ENCODE results near the gene DRC7. TPM values are rescaled to one million over a fixed set of nuclear protein-coding genes. Genes with fewer than 3 reads are reported as not detected.
A peak's percentile ranks its signal among the peaks of the same experiment; 100 is the strongest.

The DRC7 gene
- total RNA-seq, 2 donors from 2014 or later: not detected

- ATAC-seq (no peak), DNase-seq (no peak)
- intact Hi-C loops (cut with DNase I): no loop called here
Measured at GRCh38 chr16:57658130-57658877, 36.3 kb upstream of the DRC7 start.

DNA sequence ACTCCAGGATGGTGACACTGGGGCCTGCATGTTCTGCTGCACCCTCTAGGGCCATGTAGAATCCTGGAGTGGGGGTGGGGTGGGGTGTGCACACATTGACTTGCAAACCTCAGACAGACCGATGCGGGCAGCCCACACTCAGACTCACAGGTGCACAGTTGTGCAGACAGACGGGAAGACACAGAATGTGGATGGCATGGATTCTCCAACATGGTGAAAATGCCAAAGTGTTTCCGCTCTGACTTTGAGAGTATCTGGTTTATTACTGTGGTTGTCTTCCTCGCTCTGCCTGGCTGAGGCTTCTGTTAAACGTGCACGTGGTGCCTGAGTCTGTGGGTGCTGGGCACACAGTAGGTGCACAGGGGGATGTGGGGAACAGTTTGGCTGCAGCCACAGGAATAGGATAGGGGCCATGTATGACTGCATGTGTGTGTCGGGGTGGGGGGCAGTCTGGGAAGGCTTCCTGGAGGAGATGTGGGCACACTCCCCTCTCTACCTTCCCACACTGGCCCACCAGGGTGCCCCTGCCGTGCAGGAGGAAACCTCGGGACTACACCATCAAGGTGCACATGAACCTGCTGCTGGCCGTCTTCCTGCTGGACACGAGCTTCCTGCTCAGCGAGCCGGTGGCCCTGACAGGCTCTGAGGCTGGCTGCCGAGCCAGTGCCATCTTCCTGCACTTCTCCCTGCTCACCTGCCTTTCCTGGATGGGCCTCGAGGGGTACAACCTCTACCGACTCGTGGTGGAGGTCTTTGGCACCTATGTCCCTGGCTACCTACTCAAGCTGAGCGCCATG is 35.5 kb upstream of the DRC7 start:
- ATAC-seq: no peak
- intact Hi-C loops (cut with DNase I): no loop called here
- no peak for DNase-seq

DNA sequence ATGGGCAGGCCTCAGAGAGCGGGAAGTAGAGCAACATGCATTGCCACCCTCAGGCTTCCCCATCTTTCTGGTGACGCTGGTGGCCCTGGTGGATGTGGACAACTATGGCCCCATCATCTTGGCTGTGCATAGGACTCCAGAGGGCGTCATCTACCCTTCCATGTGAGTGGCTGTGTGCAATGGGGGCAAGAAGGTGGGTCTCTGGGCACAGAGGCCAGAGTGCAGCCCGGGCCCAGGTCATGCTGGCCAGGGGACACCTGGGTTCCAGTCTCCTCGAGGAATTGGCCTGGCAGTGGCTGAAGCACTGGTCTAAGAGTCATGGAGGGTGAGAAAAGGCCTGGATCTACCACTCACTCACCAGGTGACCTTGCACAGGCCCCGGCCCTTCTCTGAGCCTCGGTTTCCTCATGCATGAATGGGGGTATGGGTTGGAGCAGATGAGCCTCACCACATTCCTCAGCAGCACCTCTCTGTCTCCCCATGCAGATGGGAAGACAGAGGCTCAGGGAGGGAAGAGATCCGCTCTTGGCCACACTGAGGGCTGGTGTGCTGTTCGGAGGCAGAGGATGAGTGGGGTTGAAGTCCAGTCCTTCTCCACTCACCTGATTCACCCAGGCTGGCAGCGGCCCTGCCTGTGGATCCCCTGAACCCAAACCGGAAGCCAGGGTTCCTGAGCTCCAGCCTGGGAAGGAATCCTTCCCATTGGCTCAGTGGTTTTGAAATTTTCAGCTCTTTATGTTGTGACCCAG is 33.7 kb upstream of the DRC7 start:
- DNase-seq: no peak
- intact Hi-C loops (cut with DNase I): loop anchor here in 1 of 2 donors (10.0 kb wide), 1 partner anchor 54 kb away; no protein-coding TSS in a partner anchor
- no peak for ATAC-seq

DNA sequence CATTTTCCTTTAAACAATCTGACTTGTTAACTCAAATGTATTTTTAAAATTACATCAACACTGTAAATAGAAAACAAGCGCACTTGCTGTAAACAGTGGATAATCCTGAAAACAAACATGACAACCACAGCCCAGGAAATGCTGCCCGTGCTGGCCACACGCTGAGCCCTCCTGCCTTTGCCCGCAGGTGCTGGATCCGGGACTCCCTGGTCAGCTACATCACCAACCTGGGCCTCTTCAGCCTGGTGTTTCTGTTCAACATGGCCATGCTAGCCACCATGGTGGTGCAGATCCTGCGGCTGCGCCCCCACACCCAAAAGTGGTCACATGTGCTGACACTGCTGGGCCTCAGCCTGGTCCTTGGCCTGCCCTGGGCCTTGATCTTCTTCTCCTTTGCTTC is 33.1 kb upstream of the DRC7 start:
- intact Hi-C loops (cut with DNase I): loop anchor here in 1 of 2 donors (10.0 kb wide), 1 partner anchor 53 kb away; no protein-coding TSS in a partner anchor
- ATAC-seq: no peak

GRCh38 chr16:57661936-57662906 is 32.4 kb upstream of the DRC7 start:
- ATAC-seq (no peak), DNase-seq (no peak)
- intact Hi-C loops (cut with DNase I): loop anchor here in 1 of 2 donors (10.0 kb wide), 1 partner anchor 53 kb away; no protein-coding TSS in a partner anchor

More for the DNA sequence above, 33.1 kb upstream of the DRC7 start:
- no peak for DNase-seq

DNA sequence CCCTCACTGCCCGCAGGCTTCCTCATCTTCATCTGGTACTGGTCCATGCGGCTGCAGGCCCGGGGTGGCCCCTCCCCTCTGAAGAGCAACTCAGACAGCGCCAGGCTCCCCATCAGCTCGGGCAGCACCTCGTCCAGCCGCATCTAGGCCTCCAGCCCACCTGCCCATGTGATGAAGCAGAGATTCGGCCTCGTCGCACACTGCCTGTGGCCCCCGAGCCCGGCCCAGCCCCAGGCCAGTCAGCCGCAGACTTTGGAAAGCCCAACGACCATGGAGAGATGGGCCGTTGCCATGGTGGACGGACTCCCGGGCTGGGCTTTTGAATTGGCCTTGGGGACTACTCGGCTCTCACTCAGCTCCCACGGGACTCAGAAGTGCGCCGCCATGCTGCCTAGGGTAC is 31.2 kb upstream of the DRC7 start:
- ATAC-seq (no peak), DNase-seq (no peak)
- intact Hi-C loops (cut with DNase I): loop anchor here in 1 of 2 donors (10.0 kb wide), 1 partner anchor 51 kb away; no protein-coding TSS in a partner anchor

DNA sequence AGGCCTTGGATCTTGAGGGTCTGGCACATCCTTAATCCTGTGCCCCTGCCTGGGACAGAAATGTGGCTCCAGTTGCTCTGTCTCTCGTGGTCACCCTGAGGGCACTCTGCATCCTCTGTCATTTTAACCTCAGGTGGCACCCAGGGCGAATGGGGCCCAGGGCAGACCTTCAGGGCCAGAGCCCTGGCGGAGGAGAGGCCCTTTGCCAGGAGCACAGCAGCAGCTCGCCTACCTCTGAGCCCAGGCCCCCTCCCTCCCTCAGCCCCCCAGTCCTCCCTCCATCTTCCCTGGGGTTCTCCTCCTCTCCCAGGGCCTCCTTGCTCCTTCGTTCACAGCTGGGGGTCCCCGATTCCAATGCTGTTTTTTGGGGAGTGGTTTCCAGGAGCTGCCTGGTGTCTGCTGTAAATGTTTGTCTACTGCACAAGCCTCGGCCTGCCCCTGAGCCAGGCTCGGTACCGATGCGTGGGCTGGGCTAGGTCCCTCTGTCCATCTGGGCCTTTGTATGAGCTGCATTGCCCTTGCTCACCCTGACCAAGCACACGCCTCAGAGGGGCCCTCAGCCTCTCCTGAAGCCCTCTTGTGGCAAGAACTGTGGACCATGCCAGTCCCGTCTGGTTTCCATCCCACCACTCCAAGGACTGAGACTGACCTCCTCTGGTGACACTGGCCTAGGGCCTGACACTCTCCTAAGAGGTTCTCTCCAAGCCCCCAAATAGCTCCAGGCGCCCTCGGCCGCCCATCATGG is 30.5 kb upstream of the DRC7 start:
- DNase-seq: no peak
- intact Hi-C loops (cut with DNase I): loop anchor here in 1 of 2 donors (10.0 kb wide), 1 partner anchor 51 kb away; no protein-coding TSS in a partner anchor
- ATAC-seq: no peak

DNA sequence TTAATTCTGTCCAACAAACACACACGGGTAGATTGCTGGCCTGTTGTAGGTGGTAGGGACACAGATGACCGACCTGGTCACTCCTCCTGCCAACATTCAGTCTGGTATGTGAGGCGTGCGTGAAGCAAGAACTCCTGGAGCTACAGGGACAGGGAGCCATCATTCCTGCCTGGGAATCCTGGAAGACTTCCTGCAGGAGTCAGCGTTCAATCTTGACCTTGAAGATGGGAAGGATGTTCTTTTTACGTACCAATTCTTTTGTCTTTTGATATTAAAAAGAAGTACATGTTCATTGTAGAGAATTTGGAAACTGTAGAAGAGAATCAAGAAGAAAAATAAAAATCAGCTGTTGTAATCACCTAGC is 30.0 kb upstream of the DRC7 start:
- DNase-seq (no peak), ATAC-seq (no peak)
- intact Hi-C loops (cut with DNase I): loop anchor here in 1 of 2 donors (10.0 kb wide), 1 partner anchor 50 kb away; no protein-coding TSS in a partner anchor

DNA sequence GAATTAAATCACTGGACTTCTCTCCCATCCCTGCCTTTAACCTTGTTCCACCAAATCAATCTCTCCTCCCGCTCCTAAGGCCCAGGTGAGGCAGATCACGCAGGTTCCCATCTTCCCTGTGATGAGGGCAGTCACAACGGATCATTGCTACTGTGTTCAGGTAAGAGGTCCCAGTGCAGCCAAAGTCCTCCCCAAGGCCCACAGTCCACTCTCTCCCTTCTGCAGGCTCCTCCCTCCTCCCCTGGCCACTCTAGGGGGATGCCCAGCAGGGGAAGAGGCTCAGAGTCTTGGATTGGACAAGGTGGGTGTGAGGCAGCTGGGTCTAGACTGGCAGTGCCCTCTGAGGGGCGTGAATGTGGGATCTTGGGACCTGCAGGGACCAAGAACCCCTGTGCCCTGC is 29.1 kb upstream of the DRC7 start:
- no peak for ATAC-seq
- intact Hi-C loops (cut with DNase I): loop anchor here in 1 of 2 donors (10.0 kb wide), 1 partner anchor 49 kb away; no protein-coding TSS in a partner anchor
- DNase-seq: no peak

DNA sequence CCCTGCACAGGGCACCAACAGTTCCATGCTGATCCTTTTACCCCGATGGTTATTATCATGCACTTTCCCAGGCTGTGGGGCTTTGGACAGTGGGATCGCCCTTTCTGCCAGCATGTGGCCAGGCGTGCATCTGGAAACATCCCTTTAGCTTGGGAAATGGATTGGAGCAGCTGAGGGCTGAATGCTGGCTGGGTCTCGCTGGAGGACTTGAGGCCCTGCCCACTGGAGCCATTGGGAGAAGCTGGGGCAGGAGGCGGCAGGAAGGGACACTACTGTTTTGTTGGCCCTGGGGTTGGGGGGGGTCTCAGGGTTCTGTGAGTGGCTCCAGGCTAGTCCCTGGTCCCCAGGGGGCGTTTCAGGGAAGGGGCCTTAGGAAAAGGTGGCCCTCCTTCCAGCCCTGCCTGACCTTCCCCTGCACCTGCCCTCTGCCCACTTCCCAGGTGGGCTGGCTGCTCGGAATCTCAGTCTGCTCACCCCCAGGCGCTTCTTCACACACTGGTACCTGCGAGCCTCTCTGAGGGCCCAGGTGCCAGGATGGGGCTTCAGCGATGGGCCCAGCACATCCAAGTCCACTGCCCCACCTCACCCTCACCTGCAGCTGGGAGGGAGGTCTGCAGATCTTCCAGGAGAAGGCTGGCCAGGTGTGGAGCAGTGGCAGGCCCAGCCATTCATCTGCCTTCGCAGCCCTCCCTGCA is 28.1 kb upstream of the DRC7 start:
- DNase-seq (no peak), ATAC-seq (no peak)
- intact Hi-C loops (cut with DNase I): loop anchor here in 1 of 2 donors (10.0 kb wide), 1 partner anchor 48 kb away; no protein-coding TSS in a partner anchor

DNA sequence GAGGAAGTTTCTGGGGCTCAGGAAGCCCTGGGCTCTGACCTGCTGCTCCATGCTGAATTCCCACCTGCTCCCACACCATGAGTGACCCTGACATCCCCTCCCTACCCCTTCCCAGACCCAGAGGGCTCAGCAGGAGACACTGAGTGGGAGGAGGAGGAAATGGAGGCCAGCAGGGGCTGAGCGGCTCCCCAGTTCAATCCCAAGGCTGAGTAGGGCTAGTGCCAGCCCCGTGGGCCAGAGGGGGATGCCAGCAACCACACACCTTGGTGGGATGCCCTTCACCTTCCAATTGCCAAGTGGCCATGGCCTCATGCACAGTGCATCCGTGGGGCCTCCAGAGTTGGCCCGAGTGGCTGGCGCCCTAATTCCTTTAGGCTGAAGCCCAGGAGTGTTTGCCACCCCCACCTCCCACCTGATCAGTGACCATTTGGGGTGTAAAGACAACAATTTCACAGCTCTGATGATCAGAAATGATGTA is 27.5 kb upstream of the DRC7 start:
- no peak for DNase-seq
- no peak for ATAC-seq
- intact Hi-C loops (cut with DNase I): loop anchor here in 1 of 2 donors (10.0 kb wide), 1 partner anchor 48 kb away; no protein-coding TSS in a partner anchor

GRCh38 chr16:57667526-57668262 is 26.9 kb upstream of the DRC7 start:
- intact Hi-C loops (cut with DNase I): loop anchor here in 1 of 2 donors (10.0 kb wide), 1 partner anchor 47 kb away; no protein-coding TSS in a partner anchor
- ATAC-seq (peak; percentile 39 to 49), DNase-seq (no peak)

- intact Hi-C loops (cut with DNase I): loop anchor here in 1 of 2 donors (10.0 kb wide), 1 partner anchor 47 kb away; no protein-coding TSS in a partner anchor
- no peak for DNase-seq
- no peak for ATAC-seq
Measured at GRCh38 chr16:57668263-57668571, 26.4 kb upstream of the DRC7 start, which contains the start of gene ADGRG3. Gene ADGRG3, plus strand, starts transcription at chr16:57668306. Its CDS starts 42 bp downstream, at chr16:57668348.

- intact Hi-C loops (cut with DNase I): loop anchor here in 1 of 2 donors (10.0 kb wide), 1 partner anchor 46 kb away; no protein-coding TSS in a partner anchor
- DNase-seq (no peak), ATAC-seq (no peak)
Measured at GRCh38 chr16:57668630-57669475, 25.8 kb upstream of the DRC7 start.

Data from left cardiac atrium (tissue), 4 donors.